K562 (cell line): Measurements from ENCODE around the gene MACROD2.
"Not testable (repeated sequence)": the region's sequence is repeated elsewhere in the genome, so short reads cannot be mapped to it uniquely, and the experiment has no call there.

ENCODE experiments used
- GABPB1 ChIP-seq: sonication (generic); formaldehyde crosslinking; IDR thresholded peaks from 2 replicates; pipeline ENCODE4 v1.8.0; 2022; ENCODE audit warnings: mild to moderate bottlenecking, missing genetic modification reagents
- MAFG ChIP-seq: fragments of 450-650 bp; conservative IDR thresholded peaks from 2 replicates; pipeline ENCODE4 v1.6.1; 2016; ENCODE audit warnings: missing genetic modification characterization, missing compliant biosample characterization
- NR2C2 ChIP-seq, 2 experiments: fragments of 200-800 bp in 1 of 2; sonication (Bioruptor generic) in 1 of 2; sonication (generic) in 1 of 2; formaldehyde crosslinking in 1 of 2; IDR thresholded peaks; 2 replicates each; pipeline versions ENCODE4 v1.6.1 to v1.8.0; 2016 to 2022; ENCODE audit warnings: mild to moderate bottlenecking in 1 of 2, missing compliant biosample characterization in 1 of 2, missing genetic modification characterization in 1 of 2, missing genetic modification reagents in 1 of 2
- PRDM10 ChIP-seq: fragments of 450-650 bp; IDR thresholded peaks from 2 replicates; pipeline ENCODE4 v1.6.1; 2018; ENCODE audit not compliant: partially characterized antibody
- YBX1 ChIP-seq: fragments of 450-650 bp; IDR thresholded peaks from 2 replicates; pipeline ENCODE4 v1.7.1; 2016; ENCODE audit warnings: mild to moderate bottlenecking

GRCh38 chr20:14467104-14467827 lies 471.9 kb downstream of the MACROD2 start:
- TF ChIP-seq MAFG (tag); PRDM10; NR2C2 (CRISPR knock-in tag; IDR thresholded peaks at IDR 0.05); NR2C2 (tag; IDR thresholded peaks at IDR 0.05); GABPB1 (CRISPR knock-in tag); YBX1: not testable (repeated sequence)
